Neural crest cell (in vitro differentiated cells): ENCODE results near the gene MVK. TPM values are rescaled to one million over a fixed set of nuclear protein-coding genes. Genes with fewer than 3 reads are reported as not detected.

Source experiments
- DNase-seq: peaks from one replicate; pipeline ENCODE4 v3.0.0; 2021; ENCODE audit warnings: low read depth, mixed read lengths, low spot score
- H3K27ac Mint-ChIP-seq: one replicate; pipeline ENCODE4 v1.8.0; 2021; ENCODE audit warnings: mild to moderate bottlenecking, mixed read lengths; ENCODE audit not compliant: unreplicated experiment
- H3K27me3 Mint-ChIP-seq: 2 replicates; pipeline ENCODE4 v1.8.0; 2021; ENCODE audit warnings: low read depth, mild to moderate bottlenecking, mixed read lengths
- H3K36me3 Mint-ChIP-seq: 2 replicates; pipeline ENCODE4 v1.8.0; 2021; ENCODE audit warnings: low read depth, mild to moderate bottlenecking, mixed read lengths
- H3K4me1 Mint-ChIP-seq: 2 replicates; pipeline ENCODE4 v1.8.0; 2021; ENCODE audit warnings: mixed read lengths
- H3K4me3 Mint-ChIP-seq: one replicate; pipeline ENCODE4 v1.8.0; 2021; ENCODE audit warnings: mild to moderate bottlenecking, mixed read lengths
- H3K9me3 Mint-ChIP-seq: 2 replicates; pipeline ENCODE4 v1.8.0; 2021; ENCODE audit warnings: mixed read lengths
- CTCF ChIP-seq: fragments of 200-600 bp; sonication (generic); conservative IDR thresholded peaks from 2 replicates; pipeline ENCODE4 v1.5.0; 2021; ENCODE audit warnings: antibody characterized with exemption, mild to moderate bottlenecking
- total RNA-seq: library from RNA; stranded (reverse); gene quantifications from 2 replicates; pipeline ENCODE4 v1.2.1, GENCODE V29; 2021

Gene MVK
- total RNA-seq, 1 donor from 2014 or later: 59.3 TPM

- no peak for DNase-seq
- no peaks in the 10 kb centered on the region for H3K36me3 Mint-ChIP-seq
- no peaks in the 10 kb centered on the region for H3K9me3 Mint-ChIP-seq
- no peak overlapping the region for H3K4me3 Mint-ChIP-seq
- no peak for TF ChIP-seq CTCF
- H3K27ac Mint-ChIP-seq: no peak overlapping the region
- H3K4me1 Mint-ChIP-seq: peaks cover 8% of the 10 kb centered on the region
- no peaks in the 10 kb centered on the region for H3K27me3 Mint-ChIP-seq
These were observed 38.2 kb upstream of the MVK start for GRCh38 chr12:109535231-109535862.

DNA sequence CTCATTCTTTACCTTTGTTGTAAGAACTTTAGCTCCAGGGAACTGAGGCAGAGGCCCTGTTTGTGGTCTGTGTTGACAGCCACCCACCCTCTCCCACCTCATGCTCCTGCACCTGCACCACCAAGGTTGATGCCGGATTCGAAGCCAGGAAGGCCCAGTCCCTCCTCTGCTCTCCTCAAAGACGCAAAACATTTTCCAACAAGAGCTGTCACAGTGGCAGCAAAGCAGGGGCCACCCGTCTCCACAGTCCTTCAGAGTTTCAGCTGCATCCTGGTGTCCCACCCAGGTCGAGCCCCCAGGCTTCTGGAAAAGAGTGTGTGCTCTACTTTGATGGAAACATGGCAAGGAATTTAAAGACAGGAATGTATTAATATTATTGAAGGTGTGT, 37.7 kb upstream of the MVK start:
- no peak overlapping the region for H3K4me3 Mint-ChIP-seq
- no peaks in the 10 kb centered on the region for H3K27me3 Mint-ChIP-seq
- no peak for DNase-seq
- peaks cover 7% of the 10 kb centered on the region for H3K4me1 Mint-ChIP-seq
- H3K9me3 Mint-ChIP-seq: no peaks in the 10 kb centered on the region
- H3K36me3 Mint-ChIP-seq: no peaks in the 10 kb centered on the region
- H3K27ac Mint-ChIP-seq: no peak overlapping the region
- TF ChIP-seq CTCF: no peak

DNA sequence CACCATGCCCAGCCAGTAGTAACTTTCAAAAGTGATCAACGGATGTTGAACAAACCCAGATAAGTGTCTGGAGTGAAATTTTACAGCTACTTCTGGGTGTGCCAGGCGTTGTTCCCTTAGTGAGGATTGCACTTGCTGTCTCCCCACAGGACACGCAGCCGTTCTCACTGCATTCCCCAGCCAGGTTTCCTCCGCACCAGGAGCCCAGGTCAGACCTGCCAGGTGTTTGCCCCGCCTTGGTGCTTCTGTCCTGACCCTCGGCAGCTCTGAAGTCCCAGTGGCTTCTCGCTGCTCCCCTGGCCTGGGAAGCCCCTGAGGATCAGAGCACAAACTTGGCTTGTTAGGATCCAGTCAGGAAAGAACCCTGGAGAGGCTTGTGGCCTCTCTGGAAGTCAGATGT, 36.5 kb upstream of the MVK start:
- Mint-ChIP-seq H3K27ac (no peak overlapping the region), H3K36me3 (no peaks in the 10 kb centered on the region), H3K27me3 (no peaks in the 10 kb centered on the region), H3K9me3 (no peaks in the 10 kb centered on the region), H3K4me3 (no peak overlapping the region), H3K4me1 (peaks cover 7% of the 10 kb centered on the region)
- DNase-seq: no peak
- no peak for TF ChIP-seq CTCF

DNA sequence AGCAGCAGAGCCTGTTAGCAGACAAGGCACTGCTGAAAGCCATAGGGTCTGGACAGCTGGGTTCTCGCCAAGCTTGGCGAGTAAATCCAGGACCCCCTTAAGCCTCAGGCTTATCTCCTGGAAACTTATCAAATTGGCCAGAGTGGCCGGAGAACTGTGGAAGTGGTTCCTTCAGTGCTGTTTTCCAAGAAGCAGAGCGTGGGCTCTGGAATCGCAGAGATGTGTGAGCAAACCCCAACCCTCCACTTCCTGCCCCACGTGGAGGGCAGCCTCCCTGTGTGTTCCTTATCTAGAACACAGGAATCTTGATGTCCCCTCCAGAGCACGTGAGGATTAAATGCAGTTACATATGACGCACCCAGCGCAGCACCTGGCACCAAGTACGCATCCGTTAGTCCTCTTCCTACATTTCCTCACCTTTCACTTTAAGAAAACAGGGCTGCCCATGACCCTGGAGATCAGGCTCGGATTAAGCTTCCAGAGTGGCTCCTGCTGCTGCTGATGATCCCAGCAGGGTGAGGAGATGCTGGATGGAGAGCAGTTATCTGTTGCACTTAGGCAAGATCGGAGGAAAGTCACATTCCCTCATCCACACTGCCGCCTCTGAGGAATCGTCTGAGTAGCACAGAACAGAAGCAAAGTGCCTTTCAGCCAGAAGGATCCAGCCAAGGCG, 35.3 kb upstream of the MVK start:
- no peak for DNase-seq
- no peaks in the 10 kb centered on the region for H3K9me3 Mint-ChIP-seq
- H3K4me1 Mint-ChIP-seq: peaks cover 7% of the 10 kb centered on the region
- H3K27ac Mint-ChIP-seq: peak overlapping the region; percentile 43
- no peaks in the 10 kb centered on the region for H3K36me3 Mint-ChIP-seq
- TF ChIP-seq CTCF: no peak
- H3K4me3 Mint-ChIP-seq: no peak overlapping the region
- no peaks in the 10 kb centered on the region for H3K27me3 Mint-ChIP-seq

GRCh38 chr12:109539508-109539907, 34.1 kb upstream of the MVK start:
- Mint-ChIP-seq H3K27ac (peak overlapping the region; percentile 35), H3K36me3 (no peaks in the 10 kb centered on the region), H3K27me3 (no peaks in the 10 kb centered on the region), H3K4me1 (peaks cover 7% of the 10 kb centered on the region), H3K4me3 (no peak overlapping the region), H3K9me3 (no peaks in the 10 kb centered on the region)
- no peak for DNase-seq
- TF ChIP-seq CTCF: no peak
